ENCODE measurements around the gene ID2. TPM values are rescaled to one million over a fixed set of nuclear protein-coding genes. Genes with fewer than 3 reads are reported as not detected.

The ID2 gene
- total and polyA plus RNA-seq, 2 of the 13 experiments (the other 11 are each of a cell fraction or from before 2014, with no cell fraction given): 214 to 719 TPM

DNA sequence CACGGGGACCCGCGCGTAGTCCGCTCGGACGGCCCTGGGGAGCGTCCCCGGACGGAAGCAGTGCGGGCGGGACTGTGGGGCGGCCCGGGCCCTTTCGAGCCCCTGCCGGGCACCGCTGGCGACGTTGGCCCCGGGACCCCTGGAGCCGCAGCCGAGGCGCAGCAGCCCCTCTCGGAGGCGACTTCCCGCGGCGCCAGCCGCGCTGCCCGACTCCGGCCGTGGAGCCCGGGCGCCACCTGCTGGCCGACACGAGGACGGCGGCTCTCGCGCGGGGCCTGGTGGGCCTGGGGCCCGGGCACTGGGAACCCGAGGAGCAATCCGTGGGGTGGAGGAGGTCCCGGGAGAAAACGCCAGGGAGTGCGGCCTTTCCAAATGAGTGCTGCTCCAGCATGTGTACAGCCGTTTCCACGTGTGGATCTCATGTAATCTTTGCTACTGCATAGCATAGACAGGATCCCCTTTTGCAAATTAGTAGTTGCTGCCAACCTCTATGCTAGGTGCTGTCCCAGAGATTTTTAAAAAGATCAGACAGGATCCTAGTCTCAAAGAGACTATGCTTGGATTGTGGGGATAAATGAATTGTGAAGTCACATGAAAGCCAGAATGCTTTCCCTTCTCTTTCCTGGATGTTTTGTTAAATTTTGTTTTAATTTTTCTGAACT, 4.0 kb downstream of the ID2 start (continued):
- TF ChIP-seq KDM5B (CRISPR knock-in tag; IDR thresholded peaks at IDR 0.05; ENCODE audit: borderline replicate concordance) (peak; percentile 46), DBP (CRISPR knock-in tag; IDR thresholded peaks at IDR 0.05; ENCODE audit: not compliant biosample characterization) (peak; percentile 39), ZNF558 (CRISPR knock-in tag; IDR thresholded peaks at IDR 0.05; ENCODE audit: borderline replicate concordance) (peak; percentile 48; the same call in 1 of the 2 replicates), BCL6 (CRISPR knock-in tag; IDR thresholded peaks at IDR 0.05) (peak; percentile 50), TCF12 (IDR thresholded peaks at IDR 0.05) (no peak), TCF12 (CRISPR knock-in tag; IDR thresholded peaks at IDR 0.05) (peak; percentile 75), ZKSCAN8 (CRISPR knock-in tag; IDR thresholded peaks at IDR 0.05; ENCODE audit: borderline replicate concordance) (no peak), CAMTA2 (CRISPR knock-in tag; IDR thresholded peaks at IDR 0.05; ENCODE audit: borderline replicate concordance) (peak; percentile 90), TBX2 (CRISPR knock-in tag; IDR thresholded peaks at IDR 0.05; ENCODE audit: borderline replicate concordance) (no peak; the same call in 1 of the 2 replicates), ERF (CRISPR knock-in tag; IDR thresholded peaks at IDR 0.05) (no peak), ZNF703 (CRISPR knock-in tag; IDR thresholded peaks at IDR 0.05; ENCODE audit: borderline replicate concordance) (no peak), RXRB (CRISPR knock-in tag; IDR thresholded peaks at IDR 0.05; ENCODE audit: borderline replicate concordance) (no peak), RAD51 (IDR thresholded peaks at IDR 0.05; ENCODE audit: borderline replicate concordance) (no peak), ZNF224 (CRISPR knock-in tag; IDR thresholded peaks at IDR 0.05) (no peak), SMAD1 (CRISPR knock-in tag; IDR thresholded peaks at IDR 0.05; ENCODE audit: borderline replicate concordance, low read depth) (no peak; the same call in 1 of the 2 replicates), ZSCAN25 (CRISPR knock-in tag; IDR thresholded peaks at IDR 0.05) (no peak; the same call in 1 of the 2 replicates), ZBTB7B (CRISPR knock-in tag; IDR thresholded peaks at IDR 0.05) (peak; percentile 91), AGO2 (optimal IDR thresholded peaks at IDR 0.05; ENCODE audit: low read depth, low read length) (no peak), ARNT2 (CRISPR knock-in tag; IDR thresholded peaks at IDR 0.05; ENCODE audit: low read depth) (0 out of 2 replicates have a peak, but pooled peaks have one; percentile 49), MATR3 (CRISPR knock-in tag; IDR thresholded peaks at IDR 0.05) (no peak), ZNF607 (CRISPR knock-in tag; IDR thresholded peaks at IDR 0.05; ENCODE audit: borderline replicate concordance) (peak; percentile 58; the same call in 1 of the 2 replicates), MTF2 (CRISPR knock-in tag; IDR thresholded peaks at IDR 0.05; ENCODE audit: borderline replicate concordance) (no peak), AKAP8 (CRISPR knock-in tag; IDR thresholded peaks at IDR 0.05) (0 out of 2 replicates have a peak, but pooled peaks have one; percentile 3)
- TF ChIP-seq, protein P1, sequence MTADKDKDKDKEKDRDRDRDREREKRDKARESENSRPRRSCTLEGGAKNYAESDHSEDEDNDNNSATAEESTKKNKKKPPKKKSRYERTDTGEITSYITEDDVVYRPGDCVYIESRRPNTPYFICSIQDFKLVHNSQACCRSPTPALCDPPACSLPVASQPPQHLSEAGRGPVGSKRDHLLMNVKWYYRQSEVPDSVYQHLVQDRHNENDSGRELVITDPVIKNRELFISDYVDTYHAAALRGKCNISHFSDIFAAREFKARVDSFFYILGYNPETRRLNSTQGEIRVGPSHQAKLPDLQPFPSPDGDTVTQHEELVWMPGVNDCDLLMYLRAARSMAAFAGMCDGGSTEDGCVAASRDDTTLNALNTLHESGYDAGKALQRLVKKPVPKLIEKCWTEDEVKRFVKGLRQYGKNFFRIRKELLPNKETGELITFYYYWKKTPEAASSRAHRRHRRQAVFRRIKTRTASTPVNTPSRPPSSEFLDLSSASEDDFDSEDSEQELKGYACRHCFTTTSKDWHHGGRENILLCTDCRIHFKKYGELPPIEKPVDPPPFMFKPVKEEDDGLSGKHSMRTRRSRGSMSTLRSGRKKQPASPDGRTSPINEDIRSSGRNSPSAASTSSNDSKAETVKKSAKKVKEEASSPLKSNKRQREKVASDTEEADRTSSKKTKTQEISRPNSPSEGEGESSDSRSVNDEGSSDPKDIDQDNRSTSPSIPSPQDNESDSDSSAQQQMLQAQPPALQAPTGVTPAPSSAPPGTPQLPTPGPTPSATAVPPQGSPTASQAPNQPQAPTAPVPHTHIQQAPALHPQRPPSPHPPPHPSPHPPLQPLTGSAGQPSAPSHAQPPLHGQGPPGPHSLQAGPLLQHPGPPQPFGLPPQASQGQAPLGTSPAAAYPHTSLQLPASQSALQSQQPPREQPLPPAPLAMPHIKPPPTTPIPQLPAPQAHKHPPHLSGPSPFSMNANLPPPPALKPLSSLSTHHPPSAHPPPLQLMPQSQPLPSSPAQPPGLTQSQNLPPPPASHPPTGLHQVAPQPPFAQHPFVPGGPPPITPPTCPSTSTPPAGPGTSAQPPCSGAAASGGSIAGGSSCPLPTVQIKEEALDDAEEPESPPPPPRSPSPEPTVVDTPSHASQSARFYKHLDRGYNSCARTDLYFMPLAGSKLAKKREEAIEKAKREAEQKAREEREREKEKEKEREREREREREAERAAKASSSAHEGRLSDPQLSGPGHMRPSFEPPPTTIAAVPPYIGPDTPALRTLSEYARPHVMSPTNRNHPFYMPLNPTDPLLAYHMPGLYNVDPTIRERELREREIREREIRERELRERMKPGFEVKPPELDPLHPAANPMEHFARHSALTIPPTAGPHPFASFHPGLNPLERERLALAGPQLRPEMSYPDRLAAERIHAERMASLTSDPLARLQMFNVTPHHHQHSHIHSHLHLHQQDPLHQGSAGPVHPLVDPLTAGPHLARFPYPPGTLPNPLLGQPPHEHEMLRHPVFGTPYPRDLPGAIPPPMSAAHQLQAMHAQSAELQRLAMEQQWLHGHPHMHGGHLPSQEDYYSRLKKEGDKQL (CRISPR knock-in tag; IDR thresholded peaks at IDR 0.05; ENCODE audit: low read depth): no peak

All from HepG2 (cell line).